Measurements from ENCODE around the gene APOD. TPM values are rescaled to one million over a fixed set of nuclear protein-coding genes. Genes with fewer than 3 reads are reported as not detected.
A peak's percentile ranks its signal among the peaks of the same experiment; 100 is the strongest.
"Not testable (repeated sequence)": the region's sequence is repeated elsewhere in the genome, so short reads cannot be mapped to it uniquely, and the experiment has no call there.

Gene APOD
- total RNA-seq, 1 donor from 2014 or later, result 3.5 TPM

DNA sequence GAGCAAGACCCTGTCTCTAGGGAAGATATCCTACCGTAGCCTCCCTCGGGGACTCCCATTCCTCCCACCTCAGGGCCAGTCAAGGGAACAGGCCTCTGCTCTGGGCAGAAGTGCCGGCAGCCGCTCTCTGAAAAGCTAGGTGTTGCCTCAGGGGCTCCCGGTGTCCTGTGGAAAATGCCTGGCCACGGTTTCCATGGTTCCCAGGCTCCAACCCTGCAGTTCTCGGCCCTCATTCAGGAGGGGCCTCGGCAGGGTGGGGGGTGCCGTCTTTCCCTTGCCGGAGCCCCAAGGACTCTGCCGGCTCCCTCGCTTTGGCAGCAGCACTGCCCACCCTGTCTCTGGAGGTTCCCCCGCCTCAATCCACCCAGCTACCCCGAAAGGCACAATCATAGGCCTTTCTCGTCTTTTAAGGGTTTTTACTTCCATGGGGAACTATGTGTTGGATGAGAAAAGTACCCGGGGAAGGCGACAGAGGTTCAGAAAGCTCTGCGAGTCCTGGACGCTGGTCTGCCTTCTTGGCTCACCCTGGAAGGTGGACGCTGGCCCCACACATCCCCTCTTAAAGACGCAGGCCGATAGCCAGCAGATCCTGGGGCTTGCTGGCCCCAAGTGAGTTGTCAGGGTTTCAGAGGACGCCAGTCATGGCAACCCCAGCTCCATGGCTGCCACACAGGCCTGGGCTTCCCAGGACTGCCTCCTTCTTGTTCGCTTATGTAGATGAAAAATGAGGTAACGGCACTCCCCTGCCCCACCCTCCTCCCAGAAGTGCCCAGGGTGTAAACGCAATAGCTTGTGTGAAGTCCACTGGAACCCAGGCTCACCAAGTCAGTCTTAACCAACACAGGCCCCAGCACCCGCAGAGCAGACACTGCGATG lies 34.3 kb upstream of the APOD start:
- peak; percentile 24 for ATAC-seq

DNA sequence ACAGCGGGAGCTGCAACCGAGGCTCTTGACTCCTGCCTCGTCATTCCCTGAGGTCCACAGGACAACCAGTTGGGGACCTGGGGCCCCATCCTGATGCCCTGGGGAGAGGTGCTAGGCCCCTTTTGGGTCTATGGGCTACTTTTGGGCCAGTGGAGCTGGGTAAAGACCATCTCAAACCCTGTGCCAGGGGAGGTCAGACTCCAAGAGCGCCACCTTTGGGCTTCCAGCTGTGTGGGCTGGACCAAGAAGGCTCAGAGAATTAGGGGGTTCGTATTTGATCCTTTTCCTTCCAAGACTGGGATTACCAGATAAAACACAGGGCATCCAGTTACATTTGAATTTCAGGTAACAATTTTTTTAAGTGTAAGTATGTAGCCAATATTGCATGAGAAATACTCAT lies 33.4 kb upstream of the APOD start:
- ATAC-seq, result not testable (repeated sequence)

DNA sequence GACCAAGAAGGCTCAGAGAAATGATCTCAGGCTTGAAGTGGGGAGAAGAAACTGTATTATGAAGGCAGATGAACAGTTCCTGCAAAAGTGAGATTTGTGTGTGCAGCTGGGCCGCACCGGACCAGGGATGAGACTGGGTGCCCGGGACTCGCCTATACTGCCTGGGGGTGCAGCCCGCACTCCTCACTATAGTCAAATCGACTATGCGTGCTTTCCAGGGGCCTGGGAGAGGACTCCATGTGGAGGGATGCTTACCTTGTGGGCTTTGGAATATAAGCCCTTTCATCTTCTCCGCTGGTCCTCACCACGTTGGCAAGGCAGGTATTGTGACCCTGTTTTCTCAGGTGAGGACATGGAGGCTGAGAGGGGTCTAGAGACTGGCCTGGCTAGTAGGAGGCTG lies 32.9 kb upstream of the APOD start:
- peak; percentile 27 for ATAC-seq

DNA sequence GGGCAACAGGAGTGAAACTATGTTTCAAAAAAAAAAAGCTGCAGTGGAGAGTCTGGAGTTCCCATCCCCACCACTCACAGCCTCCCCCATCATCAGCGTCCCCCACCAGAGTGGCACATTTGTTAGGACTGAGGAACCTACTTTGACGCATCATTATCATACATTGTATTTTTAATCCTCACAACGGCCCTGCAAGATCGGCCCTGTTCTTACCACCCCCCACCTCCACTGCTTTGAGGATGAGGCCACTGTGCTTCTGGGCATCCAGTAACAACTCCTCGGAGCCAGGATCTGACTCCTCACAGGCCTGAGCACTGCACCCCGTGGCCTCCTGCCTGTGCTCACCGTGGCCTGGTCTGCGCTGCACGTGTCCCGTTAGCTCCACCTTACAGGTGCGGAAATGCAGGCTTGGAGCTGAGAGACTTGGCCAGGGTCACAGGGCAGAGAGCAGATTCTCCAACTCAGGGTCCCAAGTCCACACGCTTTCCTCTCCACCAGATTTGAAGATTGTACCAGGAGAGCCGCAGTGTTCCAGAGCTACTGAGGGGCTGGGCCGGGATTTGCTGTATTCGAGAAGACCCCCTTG lies 32.3 kb upstream of the APOD start:
- ATAC-seq, result peak; percentile 12

DNA sequence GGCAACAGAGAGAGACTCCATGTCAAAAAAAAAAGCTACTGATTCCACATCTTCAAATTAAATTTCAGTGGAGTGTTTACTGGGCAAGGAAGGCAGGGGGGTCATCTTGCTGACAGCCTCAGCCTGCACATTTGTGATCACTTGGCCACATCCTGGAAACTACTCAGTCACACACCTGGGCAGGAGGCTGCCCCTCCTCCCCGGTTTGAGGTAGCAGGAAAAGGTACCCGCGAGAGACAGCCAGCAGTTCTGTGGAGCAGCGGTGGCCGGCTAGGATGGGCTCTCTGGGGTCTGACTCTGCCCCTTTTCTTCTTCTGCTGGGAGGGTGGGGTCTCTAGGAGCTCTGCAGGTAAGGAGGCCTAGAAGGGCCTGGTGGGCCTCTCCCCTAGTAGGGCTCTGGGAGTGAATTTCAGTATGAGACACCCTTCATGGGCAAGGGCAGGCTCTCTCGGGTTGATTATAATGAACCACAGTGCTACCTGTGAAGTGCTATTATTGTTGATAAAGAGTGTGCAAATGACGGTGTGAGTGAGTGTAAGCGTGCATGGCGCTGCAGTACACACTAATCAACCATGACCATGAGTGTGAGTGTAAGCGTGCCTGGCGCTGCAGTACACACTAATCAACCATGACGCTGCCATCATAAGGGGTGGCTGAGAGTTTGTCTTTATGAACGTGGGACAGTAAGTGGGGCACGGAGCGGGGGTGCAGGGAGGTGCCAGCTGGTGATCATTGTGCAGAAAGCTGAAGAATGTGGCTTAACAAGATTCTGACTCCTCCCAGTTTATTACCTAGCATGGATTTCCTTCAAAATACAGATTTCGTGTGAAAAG lies 31.1 kb upstream of the APOD start:
- ATAC-seq, result peak; percentile 82

DNA sequence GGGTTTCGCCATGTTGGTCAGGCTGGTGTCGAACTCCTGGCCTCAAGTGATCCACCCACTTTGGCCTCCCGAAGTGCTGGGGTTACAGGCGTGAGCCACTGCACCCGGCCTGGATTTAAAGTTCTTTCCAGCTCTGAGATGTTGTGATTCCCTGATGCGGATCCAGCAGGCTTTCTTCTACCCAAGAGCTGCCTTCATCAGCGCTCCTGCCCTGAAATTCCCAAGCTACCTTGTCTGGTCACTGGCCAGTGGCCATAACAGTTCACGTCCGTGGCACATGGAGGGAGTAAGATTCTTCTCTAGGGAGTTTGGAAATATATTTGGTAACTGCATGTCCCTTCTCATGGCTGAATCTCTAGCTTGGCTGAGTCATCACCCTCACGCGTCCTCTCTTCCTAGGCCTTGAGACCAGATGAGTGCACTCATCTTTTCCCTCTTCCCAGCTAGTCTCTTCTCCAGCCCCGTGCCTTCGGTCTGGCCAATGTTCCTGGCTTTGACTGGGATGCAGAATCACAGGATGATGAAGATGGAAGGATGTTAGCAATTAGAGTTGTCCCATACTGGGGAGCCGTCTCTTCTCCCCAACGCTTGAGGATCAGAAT lies 29.8 kb upstream of the APOD start:
- ATAC-seq, result no peak

DNA sequence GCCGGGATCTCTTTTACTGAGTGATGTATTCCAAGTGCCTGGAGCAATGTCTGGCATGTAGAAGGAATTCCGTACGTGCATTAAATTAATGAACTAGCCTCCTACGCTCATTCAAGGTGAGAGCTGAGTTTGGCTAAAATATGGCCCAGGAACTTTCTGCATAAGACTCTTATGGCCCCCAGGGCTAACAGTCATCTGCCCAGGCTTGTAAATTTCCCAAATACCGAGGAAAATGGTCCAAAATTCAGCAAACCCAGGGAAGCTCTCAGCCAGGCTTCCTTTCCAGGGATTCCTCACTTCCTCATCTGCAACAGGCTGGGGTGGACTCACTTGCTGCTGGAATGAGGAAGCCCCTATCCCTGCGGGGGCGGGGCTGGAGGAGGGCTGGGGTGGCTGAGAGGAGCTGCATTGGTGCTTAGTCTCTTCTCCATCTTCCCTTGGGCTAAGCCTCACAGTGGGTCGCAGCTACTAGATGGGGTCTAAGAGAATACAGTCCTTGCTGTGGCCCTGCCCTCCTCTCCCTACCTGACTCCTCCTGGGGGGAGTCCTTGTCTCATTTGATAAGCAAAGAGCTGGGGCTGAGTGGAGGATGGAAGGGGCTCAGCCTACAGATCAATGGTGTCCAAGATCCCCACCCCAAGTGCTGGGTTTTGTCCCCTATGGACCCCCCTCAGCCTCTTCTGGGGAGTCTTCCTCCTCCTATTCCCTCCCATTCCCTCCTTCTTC lies 28.5 kb upstream of the APOD start:
- no peak for ATAC-seq

DNA sequence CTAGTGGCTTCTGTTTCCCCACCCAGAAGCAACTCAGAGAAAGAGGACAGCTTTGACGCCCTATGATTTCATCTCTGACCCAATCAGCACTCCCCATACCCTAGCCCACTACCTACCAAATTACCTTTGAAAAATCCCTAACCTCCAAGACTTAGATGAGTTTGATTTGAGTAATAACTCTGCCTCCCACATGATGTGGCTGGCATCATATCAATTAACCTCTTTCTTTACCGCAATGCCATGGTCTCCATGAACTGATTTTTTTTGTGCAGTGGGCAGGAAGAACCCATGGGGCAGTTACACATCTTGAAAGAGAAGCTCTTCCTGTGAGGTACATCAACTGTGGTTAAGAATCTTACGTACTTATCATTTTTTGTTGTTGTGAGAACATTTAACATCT lies 25.5 kb upstream of the APOD start:
- ATAC-seq, result no peak

DNA sequence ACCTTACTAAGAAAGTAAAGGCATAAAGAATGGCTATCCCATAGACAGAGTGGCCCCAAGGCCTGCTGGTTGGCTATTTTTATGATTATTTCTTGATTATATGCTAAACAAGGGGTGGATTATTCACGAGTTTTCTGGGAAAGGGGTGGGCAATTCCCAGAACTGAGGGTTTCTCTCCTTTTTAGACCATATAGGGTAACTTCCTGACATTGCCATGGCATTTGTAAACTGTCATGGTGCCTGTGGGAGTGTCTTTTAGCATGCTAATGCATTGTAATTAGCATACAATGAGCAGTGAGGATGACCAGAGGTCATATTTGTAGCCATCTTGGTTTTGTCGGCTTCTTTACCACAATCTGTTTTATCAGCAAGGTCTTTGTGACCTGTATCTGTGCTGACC lies 18.0 kb upstream of the APOD start:
- not testable (repeated sequence) for ATAC-seq

DNA sequence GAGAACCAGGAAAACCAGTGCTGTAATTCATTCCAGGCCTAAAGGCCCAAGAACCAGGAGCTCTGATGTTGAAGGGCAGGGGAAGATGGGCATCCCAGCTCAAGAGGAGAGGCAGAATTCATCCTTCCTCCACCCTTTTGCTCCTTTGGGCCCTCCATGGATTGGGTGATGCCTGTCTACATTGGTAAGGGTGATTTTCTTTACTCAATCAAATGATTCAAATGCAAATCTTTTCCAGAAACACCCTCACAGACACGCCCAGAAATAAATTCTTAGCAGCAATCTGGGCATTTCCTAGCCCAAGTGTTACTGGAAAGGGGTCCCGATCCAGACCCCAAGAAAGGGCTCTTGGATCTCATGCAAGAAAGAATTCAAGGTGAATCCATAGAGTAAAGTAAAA lies 17.6 kb upstream of the APOD start:
- no peak for ATAC-seq

DNA sequence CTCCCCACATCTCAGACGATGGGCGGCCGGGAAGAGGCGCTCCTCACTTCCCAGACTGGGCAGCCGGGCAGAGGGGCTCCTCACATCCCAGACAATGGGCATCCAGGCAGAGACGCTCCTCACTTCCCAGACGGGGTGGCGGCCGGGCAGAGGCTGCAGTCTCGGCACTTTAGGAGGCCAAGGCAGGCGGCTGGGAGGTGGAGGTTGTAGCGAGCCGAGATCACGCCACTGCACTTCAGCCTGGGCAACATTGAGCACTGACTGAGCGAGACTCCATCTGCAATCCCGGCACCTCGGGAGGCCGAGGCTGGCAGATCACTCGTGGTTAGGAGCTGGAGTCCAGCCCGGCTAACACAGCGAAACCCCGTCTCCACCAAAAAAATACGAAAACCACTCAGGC lies 16.2 kb upstream of the APOD start:
- not testable (repeated sequence) for ATAC-seq

DNA sequence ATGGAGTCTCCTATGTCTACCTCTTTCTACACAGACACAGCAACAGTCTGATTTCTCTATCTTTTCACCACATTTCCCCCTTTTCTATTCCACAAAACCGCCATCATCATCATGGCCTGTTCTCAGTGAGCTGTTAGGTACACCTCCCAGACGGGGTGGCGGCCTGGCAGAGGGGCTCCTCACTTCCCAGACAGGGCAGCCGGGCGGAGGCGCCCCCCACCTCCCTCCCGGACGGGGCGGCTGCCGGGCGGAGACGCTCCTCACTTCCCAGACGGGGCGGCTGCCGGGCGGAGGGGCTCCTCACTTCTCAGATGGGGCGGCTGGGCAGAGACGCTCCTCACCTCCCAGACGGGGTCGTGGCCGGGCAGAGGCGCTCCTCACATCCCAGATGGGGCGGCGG lies 15.8 kb upstream of the APOD start:
- ATAC-seq, result not testable (repeated sequence)

DNA sequence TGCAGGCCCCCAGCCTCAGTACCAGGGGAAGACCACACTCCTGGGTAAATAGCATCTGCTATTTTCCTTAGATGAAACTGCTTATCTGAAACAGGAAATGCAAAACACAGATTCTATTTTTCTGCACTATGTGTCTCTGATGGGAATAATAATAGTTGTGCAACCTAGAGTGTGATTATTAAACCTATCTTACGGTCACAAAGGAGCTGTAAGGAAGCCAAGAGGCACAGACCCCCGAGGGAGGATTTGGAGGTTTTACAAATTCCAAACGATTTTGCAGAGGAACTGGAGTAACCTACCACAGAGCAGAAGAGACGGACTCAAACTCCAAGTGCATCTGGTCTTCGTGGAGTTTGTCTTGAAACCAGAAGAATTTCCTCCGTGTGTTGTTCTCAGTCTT lies 14.1 kb upstream of the APOD start:
- no peak for ATAC-seq

DNA sequence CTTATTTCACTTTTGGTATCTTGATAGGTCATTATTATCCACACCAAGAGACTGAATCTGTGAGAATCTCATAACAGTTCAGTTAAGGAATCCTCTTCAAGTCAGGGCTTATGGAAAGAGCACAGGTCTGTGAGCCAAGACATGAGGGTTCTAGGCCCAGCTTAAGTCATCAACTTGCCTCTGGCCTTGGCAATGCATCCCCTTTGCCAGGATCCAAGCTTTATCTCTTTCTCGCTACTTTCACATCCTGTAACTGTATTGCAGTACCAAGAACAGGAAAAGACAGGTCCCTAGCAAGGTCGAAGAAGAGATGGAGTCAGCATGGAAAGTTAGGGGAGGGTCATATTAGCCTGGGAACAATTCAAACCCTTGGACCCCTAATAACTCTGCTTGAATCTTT lies 13.5 kb upstream of the APOD start:
- no peak for ATAC-seq

DNA sequence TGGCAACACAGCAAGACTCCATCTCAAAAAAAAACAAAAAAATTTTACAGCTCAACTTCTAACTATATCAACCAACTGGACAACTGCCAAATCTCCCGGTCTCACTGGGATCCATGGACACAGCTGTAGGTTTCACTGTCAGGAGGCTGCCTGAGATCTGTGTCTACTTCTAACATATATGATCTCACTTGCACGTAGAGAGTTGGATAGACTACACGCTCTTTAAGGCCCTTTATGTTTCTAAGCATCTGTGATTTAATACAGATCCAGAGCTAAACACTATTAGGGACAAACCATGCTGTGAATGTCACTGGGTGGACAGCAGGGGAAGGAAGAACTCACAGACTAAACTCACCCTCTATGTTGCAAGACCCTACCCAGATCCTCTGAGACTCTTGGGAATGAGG lies 13.0 kb upstream of the APOD start:
- ATAC-seq, result no peak

DNA sequence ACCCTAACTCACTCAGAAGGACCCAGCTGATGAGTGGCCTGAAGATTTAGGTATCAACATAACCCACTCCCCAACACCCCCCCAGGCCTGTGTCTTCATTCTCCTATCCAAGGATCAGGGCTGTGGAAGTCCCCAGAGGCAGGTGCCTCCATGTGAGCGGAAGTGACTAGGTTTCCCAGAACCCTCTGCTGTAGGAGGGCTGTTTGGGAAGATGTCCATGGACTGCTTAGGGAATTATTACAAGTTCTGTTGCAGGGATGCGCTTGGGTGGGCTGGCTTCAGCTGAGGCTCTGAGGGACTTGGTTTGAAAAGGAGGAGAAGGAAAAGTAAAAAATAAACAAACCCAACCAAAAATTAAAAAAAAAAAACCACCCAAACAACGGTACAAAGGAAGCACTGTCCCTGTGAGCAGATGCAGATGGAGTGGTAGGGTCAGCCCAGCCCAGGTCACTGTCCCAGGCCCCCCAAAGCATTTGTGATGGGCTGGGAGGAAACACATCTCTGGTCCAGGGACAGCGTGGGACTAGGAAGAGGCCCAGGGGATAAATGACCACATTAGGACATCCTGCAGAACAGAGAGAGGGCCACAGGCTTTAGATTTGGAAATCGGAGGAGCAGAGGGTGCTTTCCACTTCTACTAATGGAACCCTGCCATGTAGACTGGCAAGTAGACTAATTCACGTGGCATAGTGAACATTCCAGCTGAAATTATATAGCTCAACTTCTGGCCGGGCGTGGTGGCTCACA lies 12.2 kb upstream of the APOD start:
- no peak for ATAC-seq

DNA sequence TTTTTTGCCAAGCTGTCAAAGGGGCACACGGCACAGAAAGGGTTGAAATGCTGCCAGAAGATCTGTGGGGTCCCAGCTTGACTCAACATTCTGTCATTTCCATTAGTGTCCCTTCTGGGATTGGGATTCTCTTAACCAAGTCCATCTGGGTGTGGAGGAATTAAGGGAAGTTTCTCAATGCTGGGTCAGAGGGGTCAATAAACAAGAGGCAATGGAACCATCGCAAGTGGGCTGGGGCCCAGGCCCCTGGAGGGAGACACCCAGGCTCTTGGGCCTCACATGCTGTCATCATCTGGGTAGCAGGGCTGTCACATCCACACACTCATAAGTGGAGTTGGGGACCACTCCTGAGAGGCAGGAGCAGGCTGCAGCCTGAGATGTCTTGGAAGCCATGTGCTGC lies 8.1 kb upstream of the APOD start:
- no peak for ATAC-seq

DNA sequence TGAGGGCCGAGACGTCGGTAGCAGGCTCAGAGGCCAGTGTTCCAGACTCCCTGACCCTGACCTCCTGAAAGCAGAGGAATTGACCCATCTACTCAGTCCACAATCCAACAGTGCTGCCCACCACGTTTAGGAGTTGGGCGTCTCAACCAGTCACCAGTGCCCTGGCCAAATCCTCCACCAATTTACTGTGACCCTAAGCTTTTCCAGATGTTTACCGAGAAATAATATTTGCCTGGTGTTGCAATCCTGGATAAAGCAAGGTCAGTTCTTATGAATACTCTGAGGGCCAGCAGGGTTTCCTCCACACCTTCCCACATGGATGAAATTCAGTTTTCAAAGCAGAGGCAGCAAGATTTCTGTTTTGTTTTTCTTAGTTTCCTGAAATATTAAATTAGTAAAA lies 7.5 kb upstream of the APOD start:
- no peak for ATAC-seq

DNA sequence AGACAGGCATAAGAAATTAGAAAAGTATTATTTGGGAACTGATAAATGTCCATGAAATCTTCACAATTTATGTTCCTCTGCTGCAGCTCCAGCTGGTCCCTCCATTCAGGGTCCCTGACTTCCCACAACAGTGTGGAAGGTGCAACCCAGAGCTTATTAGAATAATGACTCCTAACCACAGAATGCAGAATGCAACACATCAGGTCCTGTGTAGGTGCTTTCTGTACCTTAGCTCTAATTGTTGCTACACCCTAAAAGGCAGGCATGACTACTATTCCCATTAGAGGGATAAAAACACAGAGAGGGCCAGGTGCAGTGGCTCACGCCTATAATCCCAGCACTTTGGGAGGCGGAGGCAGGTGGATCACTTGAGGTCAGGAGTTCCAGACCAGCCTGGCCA lies 6.6 kb upstream of the APOD start:
- not testable (repeated sequence) for ATAC-seq

DNA sequence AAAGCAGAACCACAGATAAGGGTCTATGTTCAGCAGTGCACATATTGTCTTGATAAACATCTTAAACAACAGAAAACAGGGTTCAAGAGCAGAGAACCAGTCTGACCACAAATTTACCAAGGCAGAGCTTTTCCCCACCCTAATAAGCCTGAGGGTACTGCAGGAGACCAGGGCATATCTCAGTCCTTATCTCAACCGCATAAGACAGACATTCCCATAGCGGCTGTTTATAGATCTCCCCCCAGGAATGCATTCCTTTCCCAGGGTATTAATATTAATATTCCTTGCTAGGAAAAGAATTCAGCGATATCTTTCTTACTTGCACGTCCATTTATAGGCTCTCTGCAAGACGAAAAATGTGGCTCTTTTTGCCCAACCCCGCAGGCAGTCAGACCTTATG lies 6.1 kb upstream of the APOD start:
- ATAC-seq, result not testable (repeated sequence)

DNA sequence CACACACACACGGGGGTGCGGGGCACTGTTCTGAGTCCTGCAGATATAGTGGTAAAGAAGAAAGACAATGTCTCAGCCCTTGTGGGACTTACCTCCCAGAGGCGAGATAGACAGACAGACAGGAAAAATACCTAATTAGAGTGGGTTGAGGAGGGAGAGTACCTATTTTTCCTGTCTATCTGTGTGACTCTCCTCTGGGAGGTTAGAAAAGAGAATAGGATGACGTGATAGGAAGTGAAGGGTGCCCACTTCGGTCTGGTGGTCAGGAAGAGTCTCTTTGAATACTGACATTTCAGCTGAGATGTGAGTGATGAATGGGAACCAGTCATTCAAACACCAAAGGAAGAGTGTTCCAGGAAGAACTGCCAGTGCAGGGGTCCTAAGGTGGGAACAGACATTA lies 4.1 kb upstream of the APOD start:
- ATAC-seq, result no peak

DNA sequence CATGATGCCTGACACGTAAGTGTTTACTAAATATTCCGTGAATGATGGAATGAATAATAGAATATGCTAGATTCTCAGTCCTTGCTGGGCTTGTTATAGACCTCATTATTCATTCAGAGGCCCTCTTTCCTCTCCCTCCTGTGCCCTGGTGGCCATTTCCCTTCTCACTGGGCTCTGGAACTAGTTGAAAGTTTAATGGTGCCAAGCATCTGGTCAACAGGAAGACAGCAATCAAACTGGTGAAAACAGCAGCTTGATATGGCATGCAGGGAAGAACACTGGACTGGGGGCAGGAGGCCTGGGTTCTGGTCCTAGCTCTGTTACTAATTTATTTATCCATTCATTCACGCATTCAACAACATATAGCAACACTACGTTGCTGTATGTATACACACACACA lies 3.7 kb upstream of the APOD start:
- no peak for ATAC-seq

All from esophagus mucosa (tissue), 1 donor.